ENCODE results near the gene TLCD3B.

DNA sequence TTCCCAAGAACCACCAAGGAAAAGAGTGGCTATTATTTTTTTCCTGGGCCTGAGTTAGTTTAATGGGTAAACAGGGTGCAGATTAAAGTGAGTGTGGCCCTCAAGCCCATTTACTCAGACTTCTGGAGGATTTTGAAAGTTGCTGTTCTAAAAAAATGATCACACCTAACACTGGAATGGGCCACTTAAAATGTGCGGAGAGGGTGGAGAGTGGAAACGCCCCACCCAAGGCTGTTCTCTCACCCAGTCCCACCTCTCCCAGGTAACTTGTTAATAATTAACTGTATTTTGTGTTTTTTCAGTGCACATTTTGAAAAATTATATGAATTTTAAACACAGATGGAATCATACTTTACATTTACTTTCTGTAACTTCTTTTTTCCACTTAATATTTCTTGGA, 41.0 kb downstream of the TLCD3B start:
- TF ChIP-seq, protein P1, sequence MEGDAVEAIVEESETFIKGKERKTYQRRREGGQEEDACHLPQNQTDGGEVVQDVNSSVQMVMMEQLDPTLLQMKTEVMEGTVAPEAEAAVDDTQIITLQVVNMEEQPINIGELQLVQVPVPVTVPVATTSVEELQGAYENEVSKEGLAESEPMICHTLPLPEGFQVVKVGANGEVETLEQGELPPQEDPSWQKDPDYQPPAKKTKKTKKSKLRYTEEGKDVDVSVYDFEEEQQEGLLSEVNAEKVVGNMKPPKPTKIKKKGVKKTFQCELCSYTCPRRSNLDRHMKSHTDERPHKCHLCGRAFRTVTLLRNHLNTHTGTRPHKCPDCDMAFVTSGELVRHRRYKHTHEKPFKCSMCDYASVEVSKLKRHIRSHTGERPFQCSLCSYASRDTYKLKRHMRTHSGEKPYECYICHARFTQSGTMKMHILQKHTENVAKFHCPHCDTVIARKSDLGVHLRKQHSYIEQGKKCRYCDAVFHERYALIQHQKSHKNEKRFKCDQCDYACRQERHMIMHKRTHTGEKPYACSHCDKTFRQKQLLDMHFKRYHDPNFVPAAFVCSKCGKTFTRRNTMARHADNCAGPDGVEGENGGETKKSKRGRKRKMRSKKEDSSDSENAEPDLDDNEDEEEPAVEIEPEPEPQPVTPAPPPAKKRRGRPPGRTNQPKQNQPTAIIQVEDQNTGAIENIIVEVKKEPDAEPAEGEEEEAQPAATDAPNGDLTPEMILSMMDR (IDR thresholded peaks at IDR 0.05; ENCODE audit: insufficient read depth, low read length) = no peak
- TF ChIP-seq POLR2AphosphoS5 (IDR thresholded peaks at IDR 0.05; ENCODE audit: low read depth) (no peak), GABPA (IDR thresholded peaks at IDR 0.05; ENCODE audit: low read depth) (no peak)
- TF ChIP-seq, protein P2, sequence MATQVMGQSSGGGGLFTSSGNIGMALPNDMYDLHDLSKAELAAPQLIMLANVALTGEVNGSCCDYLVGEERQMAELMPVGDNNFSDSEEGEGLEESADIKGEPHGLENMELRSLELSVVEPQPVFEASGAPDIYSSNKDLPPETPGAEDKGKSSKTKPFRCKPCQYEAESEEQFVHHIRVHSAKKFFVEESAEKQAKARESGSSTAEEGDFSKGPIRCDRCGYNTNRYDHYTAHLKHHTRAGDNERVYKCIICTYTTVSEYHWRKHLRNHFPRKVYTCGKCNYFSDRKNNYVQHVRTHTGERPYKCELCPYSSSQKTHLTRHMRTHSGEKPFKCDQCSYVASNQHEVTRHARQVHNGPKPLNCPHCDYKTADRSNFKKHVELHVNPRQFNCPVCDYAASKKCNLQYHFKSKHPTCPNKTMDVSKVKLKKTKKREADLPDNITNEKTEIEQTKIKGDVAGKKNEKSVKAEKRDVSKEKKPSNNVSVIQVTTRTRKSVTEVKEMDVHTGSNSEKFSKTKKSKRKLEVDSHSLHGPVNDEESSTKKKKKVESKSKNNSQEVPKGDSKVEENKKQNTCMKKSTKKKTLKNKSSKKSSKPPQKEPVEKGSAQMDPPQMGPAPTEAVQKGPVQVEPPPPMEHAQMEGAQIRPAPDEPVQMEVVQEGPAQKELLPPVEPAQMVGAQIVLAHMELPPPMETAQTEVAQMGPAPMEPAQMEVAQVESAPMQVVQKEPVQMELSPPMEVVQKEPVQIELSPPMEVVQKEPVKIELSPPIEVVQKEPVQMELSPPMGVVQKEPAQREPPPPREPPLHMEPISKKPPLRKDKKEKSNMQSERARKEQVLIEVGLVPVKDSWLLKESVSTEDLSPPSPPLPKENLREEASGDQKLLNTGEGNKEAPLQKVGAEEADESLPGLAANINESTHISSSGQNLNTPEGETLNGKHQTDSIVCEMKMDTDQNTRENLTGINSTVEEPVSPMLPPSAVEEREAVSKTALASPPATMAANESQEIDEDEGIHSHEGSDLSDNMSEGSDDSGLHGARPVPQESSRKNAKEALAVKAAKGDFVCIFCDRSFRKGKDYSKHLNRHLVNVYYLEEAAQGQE (IDR thresholded peaks at IDR 0.05; ENCODE audit: insufficient replicate concordance, low read depth) = no peak

Data from HL-60 (cell line).